Islet of Langerhans (tissue), 1 donor: ENCODE results near the gene FEM1B.

ENCODE experiments used
- FAIRE-seq: peaks from one replicate; lab custom pipeline; 2011; peaks lifted over from hg19 to GRCh38; lab: Jason Lieb, UNC

The FEM1B gene

GRCh38 chr15:68309024-68309423 lies 31.5 kb downstream of the FEM1B start:
- no peak for FAIRE-seq

- no peak for FAIRE-seq
These were observed 32.7 kb downstream of the FEM1B start for GRCh38 chr15:68310178-68310803.

GRCh38 chr15:68310804-68311463 lies 33.4 kb downstream of the FEM1B start:
- no peak for FAIRE-seq

GRCh38 chr15:68311464-68311835 lies 33.9 kb downstream of the FEM1B start:
- no peak for FAIRE-seq

GRCh38 chr15:68311859-68312557 lies 34.5 kb downstream of the FEM1B start:
- no peak for FAIRE-seq

GRCh38 chr15:68312701-68313204 lies 35.2 kb downstream of the FEM1B start:
- no peak for FAIRE-seq

- FAIRE-seq = no peak
These were observed 36.2 kb downstream of the FEM1B start for GRCh38 chr15:68313501-68314410.

GRCh38 chr15:68314563-68314962 lies 37.0 kb downstream of the FEM1B start:
- FAIRE-seq = no peak

GRCh38 chr15:68315035-68315434 lies 37.5 kb downstream of the FEM1B start:
- FAIRE-seq = no peak

GRCh38 chr15:68315495-68316031 lies 38.0 kb downstream of the FEM1B start:
- no peak for FAIRE-seq

- no peak for FAIRE-seq
These were observed 38.7 kb downstream of the FEM1B start for GRCh38 chr15:68316061-68316804.

- no peak for FAIRE-seq
These were observed 39.9 kb downstream of the FEM1B start for GRCh38 chr15:68317281-68318007.

- FAIRE-seq = no peak
These were observed 40.7 kb downstream of the FEM1B start for GRCh38 chr15:68318008-68318835.

- no peak for FAIRE-seq
These were observed 41.7 kb downstream of the FEM1B start for GRCh38 chr15:68318931-68319909.

- FAIRE-seq = no peak
These were observed 42.5 kb downstream of the FEM1B start for GRCh38 chr15:68319997-68320396.

- no peak for FAIRE-seq
These were observed 43.7 kb downstream of the FEM1B start for GRCh38 chr15:68321229-68321628.

- FAIRE-seq = no peak
These were observed 45.3 kb downstream of the FEM1B start for GRCh38 chr15:68322796-68323195.

GRCh38 chr15:68325726-68326125 lies 48.2 kb downstream of the FEM1B start:
- no peak for FAIRE-seq
